Measurements from ENCODE around the gene SALL3.

DNA sequence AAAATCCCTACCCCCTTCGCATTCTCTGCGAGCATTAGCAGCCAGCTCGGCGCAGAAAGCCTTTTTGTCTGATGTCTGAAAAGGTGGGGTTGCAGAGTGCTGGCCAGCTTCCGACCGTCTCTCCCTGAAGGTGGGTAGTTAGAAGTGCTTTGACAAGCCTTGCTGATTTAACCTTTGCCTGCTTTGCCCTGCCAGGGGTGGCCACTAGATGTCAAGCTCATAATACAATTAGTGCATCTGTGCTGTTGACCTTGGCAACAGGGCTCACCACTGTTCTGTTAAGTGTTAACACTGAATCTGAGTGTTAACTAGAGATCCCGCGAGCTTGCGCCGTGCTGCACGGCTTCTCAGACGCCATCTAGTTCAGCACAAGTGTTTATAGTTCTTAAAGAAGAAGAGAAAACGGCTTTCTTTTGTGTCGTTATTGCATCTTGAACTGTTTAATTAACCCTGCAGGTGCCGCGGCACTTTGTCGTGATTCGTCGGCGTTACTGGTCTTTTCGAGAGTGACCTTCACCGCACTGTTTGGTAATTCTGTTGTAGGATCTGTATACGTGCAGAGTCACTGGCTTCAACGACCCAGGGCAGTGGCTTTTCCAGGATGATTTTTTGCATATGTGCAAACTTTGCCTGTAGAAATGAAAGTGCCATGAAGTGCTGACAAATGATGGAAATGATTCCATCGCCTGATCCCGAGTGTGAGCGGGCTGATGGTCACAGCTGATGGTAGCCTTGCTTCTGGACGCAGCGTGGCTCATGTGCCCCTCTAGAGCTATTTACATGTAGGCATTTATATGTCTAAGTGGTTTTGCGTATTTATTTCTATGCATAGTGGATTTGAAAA is 5.5 kb downstream of the SALL3 start:
- TF ChIP-seq, protein P1, sequence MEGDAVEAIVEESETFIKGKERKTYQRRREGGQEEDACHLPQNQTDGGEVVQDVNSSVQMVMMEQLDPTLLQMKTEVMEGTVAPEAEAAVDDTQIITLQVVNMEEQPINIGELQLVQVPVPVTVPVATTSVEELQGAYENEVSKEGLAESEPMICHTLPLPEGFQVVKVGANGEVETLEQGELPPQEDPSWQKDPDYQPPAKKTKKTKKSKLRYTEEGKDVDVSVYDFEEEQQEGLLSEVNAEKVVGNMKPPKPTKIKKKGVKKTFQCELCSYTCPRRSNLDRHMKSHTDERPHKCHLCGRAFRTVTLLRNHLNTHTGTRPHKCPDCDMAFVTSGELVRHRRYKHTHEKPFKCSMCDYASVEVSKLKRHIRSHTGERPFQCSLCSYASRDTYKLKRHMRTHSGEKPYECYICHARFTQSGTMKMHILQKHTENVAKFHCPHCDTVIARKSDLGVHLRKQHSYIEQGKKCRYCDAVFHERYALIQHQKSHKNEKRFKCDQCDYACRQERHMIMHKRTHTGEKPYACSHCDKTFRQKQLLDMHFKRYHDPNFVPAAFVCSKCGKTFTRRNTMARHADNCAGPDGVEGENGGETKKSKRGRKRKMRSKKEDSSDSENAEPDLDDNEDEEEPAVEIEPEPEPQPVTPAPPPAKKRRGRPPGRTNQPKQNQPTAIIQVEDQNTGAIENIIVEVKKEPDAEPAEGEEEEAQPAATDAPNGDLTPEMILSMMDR (IDR thresholded peaks at IDR 0.05), result peak in 3 of 6 experiments; percentile 16 to 32 (median 22)
- TF ChIP-seq POLR2A (IDR thresholded peaks at IDR 0.05), result no peak
